ENCODE results near the gene GYS1.

DNA sequence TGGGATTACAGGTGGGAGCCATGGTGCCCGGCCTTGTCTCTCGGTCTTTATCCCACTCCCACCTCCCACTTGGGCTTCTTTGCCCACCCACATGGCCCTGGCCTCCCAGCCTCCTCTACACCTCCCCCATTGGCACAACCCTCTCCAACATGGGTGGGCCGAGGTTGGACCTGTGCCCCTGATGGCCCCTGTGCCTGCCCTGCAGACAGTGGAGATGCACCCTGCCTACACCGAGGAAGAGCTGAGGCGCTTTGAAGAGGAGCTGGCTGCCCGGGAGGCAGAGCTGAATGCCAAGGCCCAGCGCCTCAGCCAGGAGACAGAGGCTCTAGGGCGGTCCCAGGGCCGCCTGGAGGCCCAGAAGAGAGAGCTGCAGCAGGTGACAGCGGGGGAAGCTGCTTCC is 72.2 kb downstream of the GYS1 start:
- TF ChIP-seq EP300 (IDR thresholded peaks at IDR 0.05) (no peak), POLR2A (IDR thresholded peaks at IDR 0.05; ENCODE audit: low read depth) (no peak)
- TF ChIP-seq, protein P1, sequence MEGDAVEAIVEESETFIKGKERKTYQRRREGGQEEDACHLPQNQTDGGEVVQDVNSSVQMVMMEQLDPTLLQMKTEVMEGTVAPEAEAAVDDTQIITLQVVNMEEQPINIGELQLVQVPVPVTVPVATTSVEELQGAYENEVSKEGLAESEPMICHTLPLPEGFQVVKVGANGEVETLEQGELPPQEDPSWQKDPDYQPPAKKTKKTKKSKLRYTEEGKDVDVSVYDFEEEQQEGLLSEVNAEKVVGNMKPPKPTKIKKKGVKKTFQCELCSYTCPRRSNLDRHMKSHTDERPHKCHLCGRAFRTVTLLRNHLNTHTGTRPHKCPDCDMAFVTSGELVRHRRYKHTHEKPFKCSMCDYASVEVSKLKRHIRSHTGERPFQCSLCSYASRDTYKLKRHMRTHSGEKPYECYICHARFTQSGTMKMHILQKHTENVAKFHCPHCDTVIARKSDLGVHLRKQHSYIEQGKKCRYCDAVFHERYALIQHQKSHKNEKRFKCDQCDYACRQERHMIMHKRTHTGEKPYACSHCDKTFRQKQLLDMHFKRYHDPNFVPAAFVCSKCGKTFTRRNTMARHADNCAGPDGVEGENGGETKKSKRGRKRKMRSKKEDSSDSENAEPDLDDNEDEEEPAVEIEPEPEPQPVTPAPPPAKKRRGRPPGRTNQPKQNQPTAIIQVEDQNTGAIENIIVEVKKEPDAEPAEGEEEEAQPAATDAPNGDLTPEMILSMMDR (IDR thresholded peaks at IDR 0.05): no peak
